ENCODE measurements around the gene YWHAB. TPM values are rescaled to one million over a fixed set of nuclear protein-coding genes. Genes with fewer than 3 reads are reported as not detected.

The YWHAB gene
- total and polyA plus RNA-seq, 10 of the 15 experiments (the other 5 are each of a cell fraction or from before 2014, with no cell fraction given): 63.5 to 323 (median 144) TPM

DNA sequence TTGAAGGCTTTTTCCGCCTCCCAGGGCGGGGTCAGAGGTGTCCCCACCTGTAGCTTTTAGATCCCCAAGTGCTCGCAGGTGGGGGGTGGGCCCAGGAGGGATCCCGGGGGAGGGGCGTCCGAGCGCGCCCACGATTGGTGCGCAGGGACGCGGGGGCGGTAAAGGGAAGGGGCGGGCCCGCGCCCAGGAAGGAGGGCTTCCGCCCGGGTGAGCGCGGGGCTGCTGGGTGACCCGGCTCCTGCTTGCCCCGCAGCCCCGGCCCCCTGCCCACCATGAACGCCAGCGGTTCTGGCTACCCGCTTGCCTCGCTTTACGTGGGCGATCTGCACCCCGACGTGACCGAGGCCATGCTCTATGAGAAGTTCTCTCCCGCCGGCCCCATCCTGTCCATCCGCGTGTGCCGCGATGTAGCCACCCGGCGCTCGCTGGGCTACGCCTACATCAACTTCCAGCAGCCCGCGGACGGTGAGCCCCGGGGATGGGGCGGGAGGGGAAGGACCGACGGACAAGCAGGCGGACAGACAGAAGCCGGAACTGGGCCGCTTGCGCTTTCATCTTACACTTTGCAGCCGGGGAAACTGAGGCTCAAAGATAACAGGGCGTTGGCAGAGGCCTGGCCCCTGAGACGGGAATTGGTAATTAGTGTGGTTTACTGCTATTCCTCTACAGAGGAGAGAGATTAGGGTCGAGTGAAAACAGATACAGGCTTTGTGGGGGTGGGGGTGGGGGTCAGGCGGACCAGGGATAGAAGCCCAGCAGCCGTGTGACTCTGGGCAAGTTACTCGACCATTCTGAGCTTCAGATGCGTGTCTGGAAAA is 24.6 kb downstream of the YWHAB start, which contains the start of gene PABPC1L (continued):
- TF ChIP-seq, protein P1, sequence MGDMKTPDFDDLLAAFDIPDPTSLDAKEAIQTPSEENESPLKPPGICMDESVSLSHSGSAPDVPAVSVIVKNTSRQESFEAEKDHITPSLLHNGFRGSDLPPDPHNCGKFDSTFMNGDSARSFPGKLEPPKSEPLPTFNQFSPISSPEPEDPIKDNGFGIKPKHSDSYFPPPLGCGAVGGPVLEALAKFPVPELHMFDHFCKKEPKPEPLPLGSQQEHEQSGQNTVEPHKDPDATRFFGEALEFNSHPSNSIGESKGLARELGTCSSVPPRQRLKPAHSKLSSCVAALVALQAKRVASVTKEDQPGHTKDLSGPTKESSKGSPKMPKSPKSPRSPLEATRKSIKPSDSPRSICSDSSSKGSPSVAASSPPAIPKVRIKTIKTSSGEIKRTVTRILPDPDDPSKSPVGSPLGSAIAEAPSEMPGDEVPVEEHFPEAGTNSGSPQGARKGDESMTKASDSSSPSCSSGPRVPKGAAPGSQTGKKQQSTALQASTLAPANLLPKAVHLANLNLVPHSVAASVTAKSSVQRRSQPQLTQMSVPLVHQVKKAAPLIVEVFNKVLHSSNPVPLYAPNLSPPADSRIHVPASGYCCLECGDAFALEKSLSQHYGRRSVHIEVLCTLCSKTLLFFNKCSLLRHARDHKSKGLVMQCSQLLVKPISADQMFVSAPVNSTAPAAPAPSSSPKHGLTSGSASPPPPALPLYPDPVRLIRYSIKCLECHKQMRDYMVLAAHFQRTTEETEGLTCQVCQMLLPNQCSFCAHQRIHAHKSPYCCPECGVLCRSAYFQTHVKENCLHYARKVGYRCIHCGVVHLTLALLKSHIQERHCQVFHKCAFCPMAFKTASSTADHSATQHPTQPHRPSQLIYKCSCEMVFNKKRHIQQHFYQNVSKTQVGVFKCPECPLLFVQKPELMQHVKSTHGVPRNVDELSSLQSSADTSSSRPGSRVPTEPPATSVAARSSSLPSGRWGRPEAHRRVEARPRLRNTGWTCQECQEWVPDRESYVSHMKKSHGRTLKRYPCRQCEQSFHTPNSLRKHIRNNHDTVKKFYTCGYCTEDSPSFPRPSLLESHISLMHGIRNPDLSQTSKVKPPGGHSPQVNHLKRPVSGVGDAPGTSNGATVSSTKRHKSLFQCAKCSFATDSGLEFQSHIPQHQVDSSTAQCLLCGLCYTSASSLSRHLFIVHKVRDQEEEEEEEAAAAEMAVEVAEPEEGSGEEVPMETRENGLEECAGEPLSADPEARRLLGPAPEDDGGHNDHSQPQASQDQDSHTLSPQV (IDR thresholded peaks at IDR 0.05): no peak
- TF ChIP-seq ZNF274 (IDR thresholded peaks at IDR 0.05; ENCODE audit: insufficient read depth, insufficient read length) (no peak), DPF2 (IDR thresholded peaks at IDR 0.05) (peak; percentile 37; the same call in 1 of the 2 replicates), CREM (IDR thresholded peaks at IDR 0.05; ENCODE audit: low read depth) (no peak), TBL1XR1 (IDR thresholded peaks at IDR 0.05; ENCODE audit: low read depth, low read length) (no peak), MEF2B (IDR thresholded peaks at IDR 0.05; ENCODE audit: partially characterized antibody, poor library complexity, severe bottlenecking) (no peak), MTA2 (IDR thresholded peaks at IDR 0.05; ENCODE audit: low read depth) (no peak), SIN3A (IDR thresholded peaks at IDR 0.05; ENCODE audit: low read depth, low read length) (no peak; the same call in 1 of the 2 replicates), EGR1 (IDR thresholded peaks at IDR 0.05; ENCODE audit: borderline replicate concordance in 1 of 2, low read depth in 2 of 2, low read length in 2 of 2) (peak in 1 of 2 experiments; percentile 99; a peak in 2 of 3 replicates), BRCA1 (IDR thresholded peaks at IDR 0.05; ENCODE audit: low read depth, low read length) (no peak), TAF1 (IDR thresholded peaks at IDR 0.05; ENCODE audit: borderline replicate concordance, low read depth, low read length) (no peak), STAT1 (conservative IDR thresholded peaks at IDR 0.05) (no peak), CHD1 (IDR thresholded peaks at IDR 0.05; ENCODE audit: low read depth, low read length) (no peak)
- TF ChIP-seq, protein P2, sequence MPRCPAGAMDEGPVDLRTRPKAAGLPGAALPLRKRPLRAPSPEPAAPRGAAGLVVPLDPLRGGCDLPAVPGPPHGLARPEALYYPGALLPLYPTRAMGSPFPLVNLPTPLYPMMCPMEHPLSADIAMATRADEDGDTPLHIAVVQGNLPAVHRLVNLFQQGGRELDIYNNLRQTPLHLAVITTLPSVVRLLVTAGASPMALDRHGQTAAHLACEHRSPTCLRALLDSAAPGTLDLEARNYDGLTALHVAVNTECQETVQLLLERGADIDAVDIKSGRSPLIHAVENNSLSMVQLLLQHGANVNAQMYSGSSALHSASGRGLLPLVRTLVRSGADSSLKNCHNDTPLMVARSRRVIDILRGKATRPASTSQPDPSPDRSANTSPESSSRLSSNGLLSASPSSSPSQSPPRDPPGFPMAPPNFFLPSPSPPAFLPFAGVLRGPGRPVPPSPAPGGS (IDR thresholded peaks at IDR 0.05; ENCODE audit: borderline replicate concordance, insufficient read depth, low read depth, low read length, poor library complexity, severe bottlenecking): peak; percentile 84
- TF ChIP-seq, protein P3, sequence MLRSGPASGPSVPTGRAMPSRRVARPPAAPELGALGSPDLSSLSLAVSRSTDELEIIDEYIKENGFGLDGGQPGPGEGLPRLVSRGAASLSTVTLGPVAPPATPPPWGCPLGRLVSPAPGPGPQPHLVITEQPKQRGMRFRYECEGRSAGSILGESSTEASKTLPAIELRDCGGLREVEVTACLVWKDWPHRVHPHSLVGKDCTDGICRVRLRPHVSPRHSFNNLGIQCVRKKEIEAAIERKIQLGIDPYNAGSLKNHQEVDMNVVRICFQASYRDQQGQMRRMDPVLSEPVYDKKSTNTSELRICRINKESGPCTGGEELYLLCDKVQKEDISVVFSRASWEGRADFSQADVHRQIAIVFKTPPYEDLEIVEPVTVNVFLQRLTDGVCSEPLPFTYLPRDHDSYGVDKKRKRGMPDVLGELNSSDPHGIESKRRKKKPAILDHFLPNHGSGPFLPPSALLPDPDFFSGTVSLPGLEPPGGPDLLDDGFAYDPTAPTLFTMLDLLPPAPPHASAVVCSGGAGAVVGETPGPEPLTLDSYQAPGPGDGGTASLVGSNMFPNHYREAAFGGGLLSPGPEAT (IDR thresholded peaks at IDR 0.05; ENCODE audit: low read depth): no peak
- TF ChIP-seq, protein P4, sequence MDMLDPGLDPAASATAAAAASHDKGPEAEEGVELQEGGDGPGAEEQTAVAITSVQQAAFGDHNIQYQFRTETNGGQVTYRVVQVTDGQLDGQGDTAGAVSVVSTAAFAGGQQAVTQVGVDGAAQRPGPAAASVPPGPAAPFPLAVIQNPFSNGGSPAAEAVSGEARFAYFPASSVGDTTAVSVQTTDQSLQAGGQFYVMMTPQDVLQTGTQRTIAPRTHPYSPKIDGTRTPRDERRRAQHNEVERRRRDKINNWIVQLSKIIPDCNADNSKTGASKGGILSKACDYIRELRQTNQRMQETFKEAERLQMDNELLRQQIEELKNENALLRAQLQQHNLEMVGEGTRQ (IDR thresholded peaks at IDR 0.05; ENCODE audit: borderline replicate concordance, low read depth, low read length): no peak
- TF ChIP-seq, protein P5, sequence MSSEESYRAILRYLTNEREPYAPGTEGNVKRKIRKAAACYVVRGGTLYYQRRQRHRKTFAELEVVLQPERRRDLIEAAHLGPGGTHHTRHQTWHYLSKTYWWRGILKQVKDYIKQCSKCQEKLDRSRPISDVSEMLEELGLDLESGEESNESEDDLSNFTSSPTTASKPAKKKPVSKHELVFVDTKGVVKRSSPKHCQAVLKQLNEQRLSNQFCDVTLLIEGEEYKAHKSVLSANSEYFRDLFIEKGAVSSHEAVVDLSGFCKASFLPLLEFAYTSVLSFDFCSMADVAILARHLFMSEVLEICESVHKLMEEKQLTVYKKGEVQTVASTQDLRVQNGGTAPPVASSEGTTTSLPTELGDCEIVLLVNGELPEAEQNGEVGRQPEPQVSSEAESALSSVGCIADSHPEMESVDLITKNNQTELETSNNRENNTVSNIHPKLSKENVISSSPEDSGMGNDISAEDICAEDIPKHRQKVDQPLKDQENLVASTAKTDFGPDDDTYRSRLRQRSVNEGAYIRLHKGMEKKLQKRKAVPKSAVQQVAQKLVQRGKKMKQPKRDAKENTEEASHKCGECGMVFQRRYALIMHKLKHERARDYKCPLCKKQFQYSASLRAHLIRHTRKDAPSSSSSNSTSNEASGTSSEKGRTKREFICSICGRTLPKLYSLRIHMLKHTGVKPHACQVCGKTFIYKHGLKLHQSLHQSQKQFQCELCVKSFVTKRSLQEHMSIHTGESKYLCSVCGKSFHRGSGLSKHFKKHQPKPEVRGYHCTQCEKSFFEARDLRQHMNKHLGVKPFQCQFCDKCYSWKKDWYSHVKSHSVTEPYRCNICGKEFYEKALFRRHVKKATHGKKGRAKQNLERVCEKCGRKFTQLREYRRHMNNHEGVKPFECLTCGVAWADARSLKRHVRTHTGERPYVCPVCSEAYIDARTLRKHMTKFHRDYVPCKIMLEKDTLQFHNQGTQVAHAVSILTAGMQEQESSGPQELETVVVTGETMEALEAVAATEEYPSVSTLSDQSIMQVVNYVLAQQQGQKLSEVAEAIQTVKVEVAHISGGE (CRISPR knock-in tag; IDR thresholded peaks at IDR 0.05): no peak
